GM19463 (cell line): ENCODE data around the gene ATP2B2.

Source experiments
- ATAC-seq: cut with Tn5 transposase; IDR thresholded peaks from one replicate; pipeline ENCODE4 v1.9.1; 2021; ENCODE audit warnings: mild to moderate bottlenecking, moderate library complexity; ENCODE audit not compliant: unreplicated experiment

ATP2B2 gene

DNA sequence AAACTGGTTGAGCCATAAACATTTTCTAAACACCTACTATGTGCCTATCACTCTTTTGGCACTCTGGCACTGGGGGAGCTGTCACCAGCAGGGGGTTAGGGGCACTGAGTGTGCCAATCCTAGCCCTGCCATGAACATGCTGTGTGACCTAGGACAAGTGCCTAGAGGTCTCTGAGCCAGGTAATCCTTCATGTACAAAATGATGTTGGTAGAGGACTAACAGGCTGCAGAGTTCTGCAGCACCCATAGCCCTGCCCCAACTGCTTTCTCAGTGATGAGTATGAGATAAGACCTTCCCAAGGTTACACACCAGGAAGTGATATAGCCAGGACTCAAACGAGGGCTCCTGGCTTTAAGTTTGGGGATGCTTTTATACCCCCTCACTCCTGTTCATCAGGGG lies 99.6 kb downstream of the ATP2B2 start:
- no peak for ATAC-seq

DNA sequence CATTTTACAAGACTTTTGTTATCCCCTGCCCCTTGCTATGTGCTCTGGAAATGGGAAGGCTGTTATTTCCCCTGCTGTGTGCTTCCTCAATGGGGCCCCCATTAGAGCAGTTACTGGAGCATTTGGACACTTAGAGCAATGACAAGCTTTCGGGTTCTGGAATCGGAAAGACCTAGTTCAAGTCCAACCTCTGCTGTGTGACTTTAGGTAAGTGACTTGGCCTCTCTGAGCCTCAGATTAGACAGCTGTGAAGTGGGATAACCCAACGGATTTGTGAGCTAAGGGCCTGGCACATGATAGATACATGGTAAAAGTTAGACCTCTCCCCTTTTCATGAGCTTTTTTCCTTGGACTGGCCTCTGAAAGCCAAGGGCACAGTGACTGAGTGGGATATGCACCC lies 100.5 kb downstream of the ATP2B2 start:
- ATAC-seq: no peak

DNA sequence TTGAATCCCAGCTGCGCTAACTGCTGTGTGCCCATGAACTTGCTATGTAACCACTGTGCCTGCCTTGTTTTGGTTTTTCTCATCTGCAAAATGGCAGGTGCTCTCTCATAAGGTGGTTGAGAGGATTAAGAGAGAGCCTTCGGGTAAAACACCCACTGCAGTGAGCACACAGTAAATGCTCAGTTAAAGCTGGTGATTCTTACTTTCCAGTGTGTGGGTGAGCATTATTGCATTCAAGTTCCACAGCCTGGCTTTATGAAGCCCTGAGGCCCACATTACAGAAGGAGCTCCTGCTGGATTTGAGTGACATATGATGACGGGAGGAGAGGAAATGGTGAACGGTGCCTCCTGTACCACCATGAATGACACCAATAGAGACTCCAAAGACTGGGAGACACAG lies 101.0 kb downstream of the ATP2B2 start:
- no peak for ATAC-seq

DNA sequence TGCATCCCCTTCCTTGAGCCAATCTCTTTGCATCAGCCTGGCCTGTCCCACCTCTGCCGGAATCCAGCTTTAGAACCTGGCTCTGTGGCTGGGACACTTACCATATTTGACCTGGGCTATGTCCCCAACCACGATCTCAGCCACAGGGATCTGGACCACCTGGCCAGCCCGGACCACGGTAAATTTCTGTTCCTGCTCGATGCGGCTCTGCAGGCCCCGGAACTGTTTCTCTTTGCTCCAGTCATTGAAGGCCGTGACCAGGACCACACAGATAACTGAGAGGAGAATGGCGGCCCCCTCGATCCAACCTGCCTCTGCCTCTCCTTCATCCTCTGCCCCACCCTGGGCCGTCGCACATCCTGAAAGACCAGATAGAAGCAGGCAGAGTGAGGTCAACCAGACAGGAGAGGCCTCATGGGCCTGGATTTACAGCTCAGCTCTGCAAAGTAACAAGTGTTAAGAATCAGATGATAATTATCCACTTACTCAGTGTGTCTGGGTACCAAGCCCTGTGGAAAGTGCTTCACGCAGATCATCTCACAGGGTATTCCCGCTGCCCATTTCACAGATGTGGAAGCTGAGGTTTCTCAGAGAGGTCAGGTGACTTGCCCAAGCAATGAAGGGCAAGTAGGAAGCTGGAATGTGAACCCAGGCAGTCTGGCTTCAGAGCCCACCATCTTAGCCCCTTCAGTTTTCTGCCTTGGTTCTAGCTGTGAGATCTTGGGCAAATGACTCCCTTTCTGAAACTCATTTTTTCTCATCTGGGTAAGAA lies 103.2 kb downstream of the ATP2B2 start:
- ATAC-seq: no peak

DNA sequence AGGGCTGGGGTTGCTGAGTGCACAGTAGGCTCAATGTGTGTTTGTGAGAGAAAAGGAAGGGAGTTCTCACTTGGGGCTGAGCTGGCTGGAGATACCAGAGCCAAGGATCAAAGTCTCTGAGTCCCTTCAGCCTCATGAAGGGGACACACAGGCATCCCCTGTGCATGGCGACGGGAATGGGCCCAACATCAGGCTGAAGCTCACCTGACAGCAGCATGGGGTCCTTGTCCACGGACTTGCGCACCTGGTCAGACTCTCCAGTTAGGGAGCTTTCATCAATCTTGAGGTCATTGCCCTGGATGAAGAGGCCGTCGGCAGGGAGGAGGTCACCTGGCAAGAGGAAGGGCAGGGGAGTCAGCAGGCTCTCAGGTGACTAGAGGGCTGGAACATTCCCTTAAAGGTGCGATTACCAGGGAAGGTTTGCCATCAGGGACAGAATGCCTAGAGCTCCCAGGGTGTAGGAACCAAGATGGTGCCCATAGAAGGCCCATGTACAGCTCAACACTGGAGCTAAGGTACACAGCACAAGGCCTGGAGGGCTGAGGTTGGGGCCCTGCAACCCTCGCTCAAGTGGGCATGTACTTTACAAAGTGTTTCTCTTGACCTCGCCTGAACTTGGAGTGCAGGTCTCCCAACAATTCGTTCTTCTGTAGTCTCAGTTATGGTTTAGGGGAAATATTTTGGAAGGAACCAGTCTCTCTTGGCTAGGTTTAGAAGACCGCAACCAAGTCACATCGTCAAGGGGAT lies 104.5 kb downstream of the ATP2B2 start:
- no peak for ATAC-seq

DNA sequence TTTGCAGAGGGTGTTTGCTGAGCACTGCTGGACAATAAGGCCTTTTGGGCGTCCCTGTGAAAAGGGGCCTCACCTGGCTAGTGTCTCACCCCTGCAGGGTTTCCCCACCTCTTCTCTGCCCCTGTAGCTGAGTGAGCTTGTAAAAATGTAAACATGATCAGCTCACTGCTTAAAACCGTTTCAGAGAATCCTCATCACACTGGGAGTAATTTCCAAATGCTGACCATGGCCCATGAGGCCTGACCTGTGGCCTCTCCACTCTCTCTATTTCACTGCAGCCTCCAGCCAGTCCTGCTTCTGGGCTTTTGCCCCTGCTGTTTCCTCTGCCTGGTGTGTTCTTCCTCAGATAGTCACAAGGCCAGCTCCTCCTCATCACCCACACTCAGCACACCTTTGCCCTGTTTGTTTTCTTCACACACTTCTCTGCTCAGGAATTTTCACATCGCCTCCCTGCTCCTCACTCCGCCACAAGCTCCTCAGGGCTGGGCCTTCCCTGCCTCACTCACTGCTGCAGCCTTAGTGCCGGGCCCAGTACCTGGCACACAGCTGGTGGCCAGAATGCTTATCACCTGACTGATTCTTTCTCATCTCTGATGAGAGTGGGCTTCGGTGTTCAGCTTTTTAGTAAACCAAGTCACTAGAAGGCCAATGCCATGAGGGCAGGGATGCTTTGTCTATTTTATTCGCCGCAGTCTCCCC lies 105.2 kb downstream of the ATP2B2 start:
- no peak for ATAC-seq

DNA sequence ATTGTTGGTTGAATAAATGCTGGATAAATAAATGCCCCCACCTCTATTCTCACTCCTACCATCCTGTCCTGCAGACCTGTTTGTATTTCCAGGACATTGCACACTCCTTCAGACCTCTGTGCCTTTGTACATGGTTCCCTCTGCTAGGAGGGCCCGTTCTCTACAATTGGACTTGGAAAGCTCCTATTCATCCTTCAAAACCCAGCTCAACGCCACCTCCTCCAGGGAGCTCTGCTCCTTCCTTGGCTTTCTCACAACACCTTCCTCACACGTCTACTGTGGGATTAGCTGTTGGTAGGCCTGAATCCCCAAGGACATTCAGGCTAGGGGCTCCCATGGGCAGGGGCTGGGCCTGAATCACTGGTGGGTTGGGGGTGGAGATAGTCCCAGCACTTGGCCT lies 105.8 kb downstream of the ATP2B2 start:
- ATAC-seq: no peak

DNA sequence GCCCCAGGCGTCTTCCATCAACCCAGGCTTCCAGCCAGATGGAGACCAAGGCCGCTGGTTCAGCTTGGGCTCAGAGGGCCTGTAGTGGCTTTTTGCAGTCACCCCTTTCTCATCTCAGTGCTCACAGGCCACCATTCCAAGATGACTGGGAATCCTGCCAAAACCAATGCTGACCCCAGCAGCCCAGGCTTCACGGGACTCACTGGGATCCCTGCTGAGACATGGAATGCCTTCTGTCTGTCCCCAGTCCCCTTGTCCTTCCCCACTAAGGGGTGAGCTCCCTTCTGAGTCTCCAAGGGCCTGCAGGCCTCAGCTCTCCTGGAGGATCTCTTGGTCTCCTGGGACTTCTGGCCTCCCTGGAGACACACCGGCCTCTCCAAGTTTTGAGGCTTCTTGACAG lies 107.0 kb downstream of the ATP2B2 start:
- no peak for ATAC-seq

DNA sequence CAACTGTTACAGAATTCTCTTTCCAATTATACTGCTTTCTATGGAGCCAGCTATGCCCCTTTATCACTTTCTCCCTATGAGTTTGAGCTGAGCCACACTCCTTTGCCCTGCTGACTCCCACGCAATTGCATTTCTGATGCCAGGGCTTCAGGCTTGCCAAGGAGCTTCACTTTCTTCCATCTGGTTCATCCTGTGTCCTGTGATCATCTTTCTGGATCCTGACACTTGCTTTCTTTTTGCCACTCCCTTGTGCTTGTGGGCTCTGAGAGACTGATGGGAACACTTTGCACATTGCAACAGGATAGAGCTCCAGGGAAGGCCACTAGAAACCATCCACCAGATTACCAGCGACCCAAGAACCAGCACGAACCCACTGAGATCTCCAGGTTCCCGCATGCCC lies 107.5 kb downstream of the ATP2B2 start:
- no peak for ATAC-seq

DNA sequence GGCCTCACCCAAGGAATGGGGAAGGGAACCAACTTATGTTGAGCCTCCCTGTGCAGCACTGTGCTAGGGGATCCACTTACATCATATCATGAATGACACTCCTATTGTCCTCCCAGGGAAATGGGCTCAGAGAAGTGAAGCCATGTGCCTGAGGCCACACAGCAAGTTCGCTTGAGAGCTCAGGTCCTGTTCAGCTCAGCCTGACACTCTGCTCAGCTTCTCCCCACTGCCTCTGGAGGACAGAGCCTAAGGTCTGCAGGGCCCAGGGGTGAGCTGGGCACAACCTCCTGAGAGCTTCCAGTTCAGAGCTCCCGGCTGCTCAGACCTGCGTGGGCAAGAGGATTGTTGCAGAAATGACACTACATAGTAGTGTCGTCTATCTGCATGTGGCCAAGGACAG lies 108.5 kb downstream of the ATP2B2 start:
- ATAC-seq: no peak

DNA sequence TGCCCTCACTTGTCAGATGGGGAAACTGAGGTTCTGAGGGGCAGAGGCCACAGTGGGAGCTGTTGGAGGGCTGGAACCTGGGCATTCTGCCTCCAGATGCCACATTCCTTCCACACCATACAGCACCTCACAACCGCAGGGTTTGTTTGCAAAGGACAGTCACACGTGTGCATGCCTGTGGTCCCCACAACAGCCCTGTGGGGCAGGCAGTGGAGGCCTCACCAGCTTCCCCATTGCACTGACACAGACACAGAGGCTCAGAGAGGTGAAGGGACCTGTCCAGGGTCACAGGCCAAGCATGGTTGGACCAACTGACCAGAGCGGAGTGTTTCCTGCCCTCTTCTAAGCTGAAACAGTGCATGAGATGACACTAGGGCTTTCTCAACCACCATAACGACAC lies 109.3 kb downstream of the ATP2B2 start:
- ATAC-seq: no peak

DNA sequence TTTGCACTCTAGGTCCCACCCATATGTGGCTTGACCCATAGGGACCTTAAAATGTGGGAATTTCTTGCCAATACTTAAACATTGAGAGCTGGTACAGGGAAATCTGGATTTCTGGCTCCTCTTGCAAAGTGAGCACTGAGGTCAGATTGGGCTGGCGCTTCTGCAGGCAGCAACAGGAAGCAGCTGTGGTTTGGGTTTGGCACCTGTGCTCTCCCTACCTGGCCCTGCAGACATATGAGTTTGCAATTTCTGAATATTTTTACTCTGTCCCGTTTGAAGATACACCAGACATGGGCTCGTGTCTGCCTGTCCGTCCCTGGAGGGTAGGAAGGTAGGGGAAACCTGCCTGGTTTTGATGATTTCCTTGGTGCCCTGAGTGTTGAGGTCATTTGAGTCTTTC lies 109.7 kb downstream of the ATP2B2 start:
- no peak for ATAC-seq

DNA sequence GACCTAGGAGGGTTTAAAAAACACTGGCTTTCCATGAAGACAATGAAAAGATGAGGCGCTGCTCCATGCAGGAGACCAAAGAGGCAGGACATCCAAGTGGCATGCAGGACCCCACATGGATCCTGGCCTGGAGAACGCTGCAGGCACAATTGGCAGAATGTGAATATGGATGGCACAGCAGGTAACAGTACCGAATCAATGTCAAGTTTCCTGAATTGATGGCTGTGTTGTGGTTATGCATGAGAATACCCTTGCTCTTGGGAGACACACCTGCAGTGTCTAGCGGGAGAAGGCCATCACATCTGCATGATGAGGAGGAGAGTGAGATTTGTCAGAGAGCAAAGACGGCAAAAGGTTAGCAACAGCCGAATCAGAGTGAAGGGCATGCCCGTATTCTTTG lies 110.2 kb downstream of the ATP2B2 start:
- ATAC-seq: no peak

DNA sequence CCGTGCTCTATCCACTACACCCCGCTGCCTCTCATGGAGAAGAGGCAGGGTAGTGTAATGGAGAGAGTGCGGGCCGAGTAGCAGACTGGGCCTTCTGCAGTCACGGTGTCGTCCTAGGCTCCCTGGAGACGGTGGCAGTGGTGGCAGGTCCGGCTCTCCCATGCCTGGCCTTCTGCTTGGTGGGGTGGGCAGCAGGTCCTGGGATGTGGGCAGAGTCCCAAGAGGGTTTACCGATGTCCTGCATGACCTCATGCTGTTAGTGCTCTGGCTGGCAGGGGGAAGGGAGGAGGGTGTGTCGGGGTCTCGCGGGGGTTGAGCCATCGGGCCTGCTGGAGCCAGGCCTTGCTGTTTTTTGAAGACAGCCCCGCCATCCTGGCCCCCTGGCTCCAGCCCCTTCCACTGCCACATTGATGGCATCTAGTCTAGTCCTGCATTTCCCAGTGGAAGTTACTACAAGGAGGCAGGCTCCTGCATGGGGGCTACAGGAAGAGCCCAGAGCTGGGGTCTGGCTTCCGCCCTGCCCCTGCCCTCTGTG lies 110.8 kb downstream of the ATP2B2 start:
- no peak for ATAC-seq

DNA sequence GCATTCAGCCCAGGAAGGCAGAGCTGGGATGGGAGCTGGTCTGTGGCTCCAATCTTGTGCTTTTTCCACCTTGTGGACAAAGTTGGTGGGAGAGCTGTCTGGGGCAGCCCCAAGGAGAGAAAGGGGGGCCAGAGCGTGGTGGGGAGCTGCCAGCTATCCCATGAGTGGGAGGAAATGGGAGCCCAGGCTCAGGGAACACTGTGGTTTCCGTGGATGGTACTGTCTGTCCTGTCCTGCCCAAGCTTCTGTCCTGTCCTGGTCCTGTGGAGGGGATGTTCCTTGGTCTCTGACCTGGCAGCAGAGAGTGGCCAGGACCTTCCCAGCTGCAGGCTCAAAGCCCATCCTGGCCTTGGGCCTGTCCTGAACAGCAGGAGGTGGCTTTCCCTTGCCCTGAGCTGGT lies 111.9 kb downstream of the ATP2B2 start:
- ATAC-seq: no peak

DNA sequence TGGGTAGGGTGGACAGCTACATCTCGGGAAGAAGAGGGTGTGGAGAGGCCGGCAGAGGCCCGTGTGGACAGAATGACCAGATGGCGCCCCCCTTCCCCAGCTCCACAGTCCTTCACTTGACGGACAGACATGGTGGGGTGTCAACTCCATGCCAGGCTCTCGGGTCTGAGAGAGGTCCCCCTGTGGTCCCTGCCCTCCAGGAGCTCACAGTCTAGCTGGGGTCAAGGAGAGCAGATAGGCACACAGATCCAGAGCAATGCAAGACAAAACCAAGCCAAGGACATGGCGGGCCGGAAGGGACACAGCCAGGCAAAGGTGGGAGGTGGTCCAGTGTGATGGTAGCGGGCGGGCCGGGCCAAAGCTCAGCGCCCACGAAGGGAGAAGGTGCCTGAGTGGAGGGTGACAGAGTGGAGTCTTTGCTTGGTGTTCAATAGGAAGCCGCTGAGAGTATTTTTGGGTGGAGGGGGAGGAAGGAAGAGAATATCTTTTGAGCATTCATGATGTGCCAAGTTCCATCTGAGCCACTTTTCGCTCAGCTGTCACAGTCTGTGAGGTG lies 112.4 kb downstream of the ATP2B2 start:
- ATAC-seq: no peak

DNA sequence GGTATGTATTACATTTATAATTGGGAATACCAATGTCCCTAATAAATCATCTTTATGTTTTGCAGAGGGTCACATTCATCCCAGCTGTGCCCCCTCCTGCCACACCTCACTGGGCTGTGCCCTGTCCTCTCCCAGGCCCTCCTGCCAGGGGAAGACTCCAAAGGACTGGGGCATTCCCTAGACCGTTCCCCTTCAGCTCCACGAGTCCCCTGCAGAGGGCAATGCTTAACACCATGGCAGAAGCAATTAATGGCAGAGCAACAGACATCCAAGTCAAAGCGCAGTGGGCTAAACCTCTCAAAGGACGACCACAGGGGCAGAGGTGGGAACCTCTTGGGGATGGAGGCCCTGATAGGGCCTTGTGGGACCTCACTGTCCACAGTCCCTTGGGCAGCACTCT lies 113.1 kb downstream of the ATP2B2 start:
- no peak for ATAC-seq

DNA sequence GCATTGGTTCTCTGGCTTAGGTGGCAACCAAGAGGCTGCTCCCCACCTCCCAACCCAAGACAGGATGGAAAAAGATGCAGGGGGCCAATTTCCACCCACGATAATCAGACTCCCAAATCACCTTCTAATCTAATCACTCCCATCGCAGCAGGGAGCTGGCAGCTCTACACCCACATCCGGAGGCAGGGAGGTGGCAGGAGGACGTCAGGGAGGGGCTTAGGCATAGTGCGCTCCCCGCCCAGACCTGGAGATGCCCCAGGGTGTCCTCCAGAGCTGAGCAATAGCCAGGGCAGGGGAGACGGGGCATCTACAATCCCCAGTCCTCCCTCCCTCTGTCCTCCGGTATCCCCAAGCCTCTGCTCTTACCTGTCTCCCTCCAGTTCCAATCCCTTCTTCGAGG lies 114.0 kb downstream of the ATP2B2 start:
- no peak for ATAC-seq

DNA sequence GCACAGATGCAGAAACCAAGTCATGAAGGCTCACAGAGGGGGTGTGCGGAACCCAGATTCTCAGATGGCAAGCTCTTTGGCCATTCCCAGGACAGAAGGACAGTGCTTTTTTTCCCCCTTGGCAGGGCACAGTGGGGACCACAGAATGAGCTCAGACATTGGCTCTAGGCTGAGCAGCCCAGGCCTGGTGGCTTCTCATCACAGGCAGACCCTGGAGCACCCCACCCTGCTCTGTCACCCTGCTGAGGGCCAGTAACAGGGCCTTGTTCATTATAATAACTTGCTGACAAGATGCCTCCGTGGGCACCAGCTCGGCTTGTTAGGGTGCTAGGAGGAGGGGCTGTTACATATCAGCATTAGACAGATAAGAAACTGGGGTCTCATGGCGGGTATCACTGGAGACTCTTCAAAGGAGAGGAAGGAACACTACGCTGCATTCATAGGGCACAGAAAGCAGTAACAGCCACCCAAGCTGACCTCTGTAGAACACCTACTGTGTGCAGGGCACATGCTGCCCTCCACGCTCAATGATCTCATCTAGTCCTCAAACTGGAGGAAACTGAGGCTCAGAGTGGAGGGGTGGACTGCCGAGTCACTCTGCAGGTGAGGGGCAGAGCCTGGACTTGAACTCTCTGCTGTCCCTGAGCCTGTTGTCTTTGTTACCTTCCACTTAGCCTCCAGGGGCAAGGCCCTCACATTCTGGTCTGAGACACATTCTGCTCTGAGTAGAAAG lies 114.6 kb downstream of the ATP2B2 start:
- no peak for ATAC-seq

DNA sequence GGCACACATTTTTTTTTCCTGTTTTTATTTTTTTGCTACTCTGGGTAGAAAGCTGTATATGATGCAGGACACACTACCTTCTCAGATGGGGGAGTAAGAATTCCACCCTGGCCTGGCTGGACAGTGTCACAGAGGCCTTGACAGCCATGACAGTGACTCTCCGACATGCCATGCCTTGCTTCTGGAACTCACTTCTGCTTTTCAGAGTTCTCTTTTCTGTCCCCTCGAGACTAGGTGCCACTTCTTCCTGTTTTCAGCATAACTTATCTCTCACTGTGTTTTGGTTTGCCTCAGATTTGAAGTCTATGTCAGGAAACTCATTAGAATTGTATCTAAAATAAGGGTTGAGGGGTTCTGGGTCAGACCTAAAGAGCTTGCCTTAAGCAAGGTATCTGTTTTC lies 115.4 kb downstream of the ATP2B2 start:
- ATAC-seq: peak; percentile 85

DNA sequence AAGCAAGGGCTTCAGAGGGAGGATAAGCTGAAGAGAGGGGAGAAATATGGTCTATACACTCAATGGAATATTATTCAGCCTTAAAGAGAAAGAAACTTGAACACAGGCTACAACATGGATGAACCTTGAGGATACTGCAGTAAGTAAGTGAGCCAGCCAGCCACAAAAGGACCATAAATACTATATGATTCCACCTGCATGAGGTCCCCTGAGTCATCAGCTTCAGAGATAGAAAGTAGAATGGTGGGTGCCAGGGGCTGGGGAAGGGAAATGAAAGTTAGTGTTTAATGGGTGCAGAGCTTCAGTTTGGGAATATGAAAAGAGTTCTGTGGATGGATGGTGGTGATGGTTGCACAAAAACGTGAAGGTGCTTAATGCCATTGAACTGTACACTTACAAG lies 116.0 kb downstream of the ATP2B2 start:
- ATAC-seq: no peak
